Embryonic facial prominence (tissue), 1 donor: ENCODE data around the gene PNPLA2.

ENCODE experiments used
- DNase-seq: peaks from one replicate; pipeline ENCODE4 v3.0.0-alpha.2; 2016; ENCODE audit errors: extremely low spot score

The PNPLA2 gene

GRCh38 chr11:830295-831117 is 11.8 kb downstream of the PNPLA2 start:
- DNase-seq: no peak

GRCh38 chr11:831118-831864 is 12.6 kb downstream of the PNPLA2 start:
- no peak for DNase-seq

- DNase-seq: no peak
Observed at GRCh38 chr11:831961-832528, 13.3 kb downstream of the PNPLA2 start.

GRCh38 chr11:832529-833113 is 13.9 kb downstream of the PNPLA2 start, which contains the start of gene CD151:
CD151 (plus strand) TSS chr11:832952; CDS start chr11:836070, 3,118 bp downstream.
- DNase-seq: no peak

GRCh38 chr11:833114-833791 is 14.5 kb downstream of the PNPLA2 start:
- no peak for DNase-seq

GRCh38 chr11:833849-834311 is 15.2 kb downstream of the PNPLA2 start:
- DNase-seq: no peak

GRCh38 chr11:834371-835316 is 15.9 kb downstream of the PNPLA2 start:
- DNase-seq: no peak

GRCh38 chr11:836274-836673 is 17.6 kb downstream of the PNPLA2 start:
- DNase-seq: no peak

- DNase-seq: no peak
Observed at GRCh38 chr11:836700-837099, 18.0 kb downstream of the PNPLA2 start.

- DNase-seq: no peak
Observed at GRCh38 chr11:837189-837989, 18.7 kb downstream of the PNPLA2 start.

GRCh38 chr11:837990-838307 is 19.2 kb downstream of the PNPLA2 start:
- no peak for DNase-seq

GRCh38 chr11:838441-839279 is 19.9 kb downstream of the PNPLA2 start:
- no peak for DNase-seq

GRCh38 chr11:839280-839623 is 20.5 kb downstream of the PNPLA2 start:
- no peak for DNase-seq

GRCh38 chr11:839875-840617 is 21.3 kb downstream of the PNPLA2 start:
- DNase-seq: no peak

GRCh38 chr11:841981-842369 is 23.3 kb downstream of the PNPLA2 start:
- no peak for DNase-seq

- peak; percentile 78 for DNase-seq
Observed at GRCh38 chr11:842370-843002, 23.8 kb downstream of the PNPLA2 start, which contains the start of the genes POLR2L and TSPAN4. POLR2L (minus strand) TSS chr11:842529; CDS start chr11:842508, 21 bp downstream. TSPAN4 (plus strand) TSS chr11:842852; CDS start chr11:850305, 7,453 bp downstream.

- no peak for DNase-seq
Observed at GRCh38 chr11:843086-843734, 24.5 kb downstream of the PNPLA2 start.
